Esophagus squamous epithelium (tissue), 5 donors: ENCODE results near the gene AKAP5. TPM values are rescaled to one million over a fixed set of nuclear protein-coding genes. Genes with fewer than 3 reads are reported as not detected.

Experiments
- DNase-seq: peaks from one replicate; lab custom pipeline; 2025; lab: John Stamatoyannopoulos, UW
- H3K27ac ChIP-seq, 4 donors: fragments of 200-600 bp; sonication (generic); one replicate each; pipeline ENCODE4 v1.5.1; 2016 to 2019; ENCODE audit warnings: mild to moderate bottlenecking in 1 of 4
- H3K27me3 ChIP-seq, 4 donors: fragments of 200-600 bp; sonication (generic); 1 replicate in 3 of 4; 2 replicates in 1 of 4; pipeline versions ENCODE4 v1.5.1 to v1.6.0; 2017 to 2021; ENCODE audit warnings: antibody characterized with exemption in 1 of 4
- H3K36me3 ChIP-seq, 3 donors: fragments of 200-600 bp; sonication (generic); one replicate each; pipeline ENCODE4 v1.5.1; 2016 to 2019
- H3K4me1 ChIP-seq, 3 donors: fragments of 200-600 bp; sonication (generic); one replicate each; pipeline ENCODE4 v1.5.1; 2017 to 2019
- H3K4me3 ChIP-seq, 4 donors: fragments of 200-600 bp; sonication (generic); 1 replicate in 3 of 4; 2 replicates in 1 of 4; pipeline ENCODE4 v1.5.1; 2016 to 2019; ENCODE audit warnings: mild to moderate bottlenecking in 2 of 4, moderate library complexity in 1 of 4
- H3K9me3 ChIP-seq, 3 donors: fragments of 200-600 bp; sonication (generic); one replicate each; pipeline ENCODE4 v1.5.1; 2016 to 2019
- CTCF ChIP-seq, 6 experiments: fragments of 450-650 bp in 4 of 6; fragments of 200-600 bp in 2 of 6; sonication (generic) in 2 of 6; IDR thresholded peaks; one replicate each; pipeline ENCODE4 v1.5.1; 2016 to 2019; ENCODE audit warnings: antibody characterized with exemption in 6 of 6, mild to moderate bottlenecking in 4 of 6, moderate library complexity in 4 of 6
- POLR2A ChIP-seq, 4 donors: fragments of 450-650 bp; IDR thresholded peaks; one replicate each; pipeline ENCODE4 v1.6.1; 2017; ENCODE audit warnings: antibody characterized with exemption in 4 of 4, mild to moderate bottlenecking in 4 of 4, moderate library complexity in 3 of 4
- WGBS, 2 donors: methylation state at CpG; one replicate each; pipeline ENCODE4 v1.1.5; 2018; 5-methylcytosine and 5-hydroxymethylcytosine counted together
- intact Hi-C: fragments of 100-400 bp; cut with DNase I; formaldehyde crosslinking; loops from one replicate; pipeline ENCODE4 v1.15.0; 2022
- total RNA-seq, 4 donors: library from RNA; depleted of rRNA; stranded (reverse); fragments of >200 nt; gene quantifications; one replicate each; pipeline ENCODE4 v1.1.0, GENCODE V29; 2016
- donor health status: DM: yes; HTN: yes; CAD: no.

Gene AKAP5
- total RNA-seq, 4 donors from 2014 or later, result 0.04 to 0.38 TPM; not detected in 2

GRCh38 chr14:64419003-64419402 is 46.3 kb upstream of the AKAP5 start:
- H3K36me3 ChIP-seq, result peaks cover 6 to 99% (median 6%) of the 10 kb centered on the region in 3 donors
- 77% methylated on average over 7 of the region's 7 CpGs; no CpG with 5 or more reads in 1 of the 2 donors for WGBS, 2 donors
- intact Hi-C loops, result no loop called here

GRCh38 chr14:64421166-64421565 is 44.1 kb upstream of the AKAP5 start:
- H3K4me3 ChIP-seq, result no peak overlapping the region
- no peaks in the 10 kb centered on the region for H3K27me3 ChIP-seq
- H3K4me1 ChIP-seq, result no peaks in the 10 kb centered on the region
- H3K36me3 ChIP-seq, result peaks cover 0 to 100% (median 0%) of the 10 kb centered on the region in 3 donors
- WGBS, 2 donors, result 55 to 66% methylated on average over 8 of the region's 8 CpGs
- H3K9me3 ChIP-seq, result no peaks in the 10 kb centered on the region
- no peak for TF ChIP-seq CTCF (IDR thresholded peaks at IDR 0.05)
- TF ChIP-seq POLR2A (IDR thresholded peaks at IDR 0.05), result no peak
- no peak for DNase-seq
- H3K27ac ChIP-seq, result no peak overlapping the region
- intact Hi-C loops, result no loop called here

More at GRCh38 chr14:64419003-64419402, 46.3 kb upstream of the AKAP5 start:
- no peak for DNase-seq
- no peak overlapping the region for H3K27ac ChIP-seq
- no peaks in the 10 kb centered on the region for H3K27me3 ChIP-seq
- H3K9me3 ChIP-seq, result no peaks in the 10 kb centered on the region
- no peaks in the 10 kb centered on the region for H3K4me1 ChIP-seq
- no peak overlapping the region for H3K4me3 ChIP-seq
- TF ChIP-seq CTCF (IDR thresholded peaks at IDR 0.05) (no peak), POLR2A (IDR thresholded peaks at IDR 0.05) (no peak)

GRCh38 chr14:64422005-64422404 is 43.3 kb upstream of the AKAP5 start:
- TF ChIP-seq CTCF (IDR thresholded peaks at IDR 0.05), result no peak
- TF ChIP-seq POLR2A (IDR thresholded peaks at IDR 0.05), result no peak
- Histone ChIP-seq H3K9me3 (no peaks in the 10 kb centered on the region), H3K4me3 (no peak overlapping the region), H3K36me3 (peaks cover 0 to 100% (median under 1%) of the 10 kb centered on the region in 3 donors), H3K27me3 (no peaks in the 10 kb centered on the region), H3K4me1 (no peaks in the 10 kb centered on the region), H3K27ac (no peak overlapping the region)
- intact Hi-C loops, result no loop called here
- no peak for DNase-seq
- WGBS, 2 donors, result 94 to 100% methylated on average over 1 of the region's 1 CpG

- no peaks in the 10 kb centered on the region for H3K9me3 ChIP-seq
- intact Hi-C loops, result no loop called here
- no peak overlapping the region for H3K27ac ChIP-seq
- TF ChIP-seq CTCF (IDR thresholded peaks at IDR 0.05) (no peak), POLR2A (IDR thresholded peaks at IDR 0.05) (no peak)
- DNase-seq, result no peak
- 85 to 91% methylated on average over 7 of the region's 7 CpGs for WGBS, 2 donors
- H3K36me3 ChIP-seq, result peaks cover 0 to 100% (median 6%) of the 10 kb centered on the region in 3 donors
- no peak overlapping the region for H3K4me3 ChIP-seq
- H3K4me1 ChIP-seq, result no peaks in the 10 kb centered on the region
- no peaks in the 10 kb centered on the region for H3K27me3 ChIP-seq
These were observed 42.5 kb upstream of the AKAP5 start for GRCh38 chr14:64422756-64423155.

GRCh38 chr14:64423987-64424386 is 41.3 kb upstream of the AKAP5 start:
- DNase-seq, result no peak
- no peak for TF ChIP-seq POLR2A (IDR thresholded peaks at IDR 0.05)
- TF ChIP-seq CTCF (IDR thresholded peaks at IDR 0.05), result no peak
- H3K4me1 ChIP-seq, result no peaks in the 10 kb centered on the region

More at GRCh38 chr14:64423987-64424386, 41.3 kb upstream of the AKAP5 start:
- WGBS, 2 donors, result 67 to 90% methylated on average over 6 of the region's 6 CpGs
- intact Hi-C loops, result no loop called here
- peaks cover 0 to 100% (median 6%) of the 10 kb centered on the region in 3 donors for H3K36me3 ChIP-seq
- H3K27me3 ChIP-seq, result no peaks in the 10 kb centered on the region
- no peak overlapping the region for H3K4me3 ChIP-seq
- no peak overlapping the region for H3K27ac ChIP-seq
- H3K9me3 ChIP-seq, result no peaks in the 10 kb centered on the region
